GM18505 (cell line): ENCODE measurements around the gene ZNF605.
"Not testable (repeated sequence)": the region's sequence is repeated elsewhere in the genome, so short reads cannot be mapped to it uniquely, and the experiment has no call there.

Source experiments
- ATAC-seq: cut with Tn5 transposase; IDR thresholded peaks from one replicate; pipeline ENCODE4 v1.9.1; 2021; ENCODE audit not compliant: unreplicated experiment
- POLR2A ChIP-seq: IDR thresholded peaks from 4 replicates; pipeline ENCODE4 v1.6.1; 2011; ENCODE audit warnings: borderline replicate concordance; ENCODE audit not compliant: insufficient read depth, insufficient read length; ENCODE audit errors: extremely low read depth

The ZNF605 gene

GRCh38 chr12:132956011-132956788, at the start of gene ZNF605:
Gene ZNF605, minus strand, starts transcription at chr12:132956306. Its CDS starts 10,671 bp downstream, at chr12:132945635.
- ATAC-seq = peak; percentile 94
- TF ChIP-seq POLR2A = peak; percentile 61

- no peak for ATAC-seq
- TF ChIP-seq POLR2A = no peak
Observed at GRCh38 chr12:132998741-132999140, 42.6 kb upstream of the ZNF605 start.

DNA sequence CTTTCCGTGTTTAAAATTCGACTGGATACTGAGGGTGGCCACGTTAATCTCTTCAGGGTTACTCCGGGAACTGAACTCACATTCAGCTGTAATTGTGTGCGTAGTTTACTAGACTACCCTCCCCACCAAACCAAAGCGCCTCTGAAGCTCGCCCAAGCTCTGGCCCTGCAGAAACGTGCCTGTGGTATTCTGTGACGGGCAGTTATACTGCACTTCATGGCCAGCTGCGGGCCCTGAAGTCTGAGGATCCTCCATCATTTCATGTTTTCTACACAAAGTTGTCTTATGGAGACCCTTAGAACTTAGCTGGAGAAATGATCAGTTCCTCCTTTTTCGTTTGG, 30.7 kb upstream of the ZNF605 start:
- no peak for ATAC-seq
- no peak for TF ChIP-seq POLR2A

- ATAC-seq = peak; percentile 98
Observed at GRCh38 chr12:132986001-132986884, 30.1 kb upstream of the ZNF605 start, which contains the start of gene ZNF26. Gene ZNF26, plus strand, starts transcription at chr12:132986367. Its CDS starts 474 bp downstream, at chr12:132986841.

DNA sequence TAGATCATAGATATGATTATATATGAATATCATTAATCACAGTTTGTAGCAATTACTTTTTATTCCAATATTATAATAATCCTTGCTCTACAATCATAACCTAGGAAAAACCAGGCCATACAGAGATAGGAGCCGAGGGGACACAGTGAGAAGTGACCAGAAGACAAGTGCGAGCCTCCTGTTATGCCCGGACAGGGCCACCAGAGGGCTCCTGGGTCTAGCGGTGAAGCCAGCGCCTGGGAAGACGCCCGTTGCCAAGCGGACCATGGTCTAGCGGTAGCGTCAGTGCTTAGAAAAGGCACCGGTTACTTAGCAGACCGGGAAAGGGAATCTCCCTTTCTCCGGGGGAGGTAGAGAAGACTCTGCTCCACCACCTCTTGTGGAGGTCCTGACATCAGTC, 20.8 kb upstream of the ZNF605 start:
- not testable (repeated sequence) for ATAC-seq

More at GRCh38 chr12:132986001-132986884, 30.1 kb upstream of the ZNF605 start, which contains the start of gene ZNF26:
- peak; percentile 88 for TF ChIP-seq POLR2A

DNA sequence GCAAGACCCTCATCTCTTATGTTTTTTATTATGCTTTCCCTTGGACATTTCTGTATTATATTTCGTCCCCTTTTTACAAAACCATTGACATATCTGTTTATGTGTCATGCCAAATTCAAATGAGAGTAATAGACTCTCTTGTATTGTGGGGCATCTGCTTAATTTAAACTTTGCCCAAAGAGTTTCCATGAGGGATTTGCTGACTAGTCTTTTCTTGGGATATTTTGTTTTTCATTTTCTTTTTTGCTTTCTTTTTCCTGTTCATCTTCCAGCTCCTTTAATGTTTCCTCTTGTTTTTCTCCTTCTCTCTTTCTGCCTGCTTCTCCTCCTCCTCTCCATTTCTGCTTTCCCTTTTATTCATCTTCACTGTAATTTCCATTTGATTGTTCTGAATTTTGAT, 16.3 kb upstream of the ZNF605 start:
- no peak for TF ChIP-seq POLR2A
- ATAC-seq = no peak

DNA sequence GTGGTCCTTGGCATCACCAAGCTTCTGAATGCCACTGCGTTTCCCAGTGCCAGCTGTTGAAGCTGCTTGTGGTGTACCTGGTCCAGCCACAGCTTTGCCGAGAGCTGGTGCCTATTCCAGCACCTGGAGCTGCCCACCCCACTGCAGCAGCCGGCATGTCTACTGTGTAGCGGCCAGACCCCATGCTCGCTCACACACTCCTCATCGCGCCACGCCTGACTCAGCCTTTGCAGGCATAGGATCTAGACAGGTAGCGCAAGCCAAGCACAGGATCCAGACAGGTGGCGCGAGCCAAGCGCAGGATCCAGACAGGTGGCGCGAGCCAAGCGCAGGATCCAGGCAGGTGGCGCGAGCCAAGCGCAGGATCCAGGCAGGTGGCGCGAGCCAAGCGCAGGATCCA, 11.6 kb upstream of the ZNF605 start:
- no peak for ATAC-seq
- TF ChIP-seq POLR2A = no peak

GRCh38 chr12:132966676-132967415, 10.7 kb upstream of the ZNF605 start:
- no peak for ATAC-seq
- TF ChIP-seq POLR2A = no peak

GRCh38 chr12:132965796-132966195, 9.7 kb upstream of the ZNF605 start:
- ATAC-seq = no peak
- no peak for TF ChIP-seq POLR2A

DNA sequence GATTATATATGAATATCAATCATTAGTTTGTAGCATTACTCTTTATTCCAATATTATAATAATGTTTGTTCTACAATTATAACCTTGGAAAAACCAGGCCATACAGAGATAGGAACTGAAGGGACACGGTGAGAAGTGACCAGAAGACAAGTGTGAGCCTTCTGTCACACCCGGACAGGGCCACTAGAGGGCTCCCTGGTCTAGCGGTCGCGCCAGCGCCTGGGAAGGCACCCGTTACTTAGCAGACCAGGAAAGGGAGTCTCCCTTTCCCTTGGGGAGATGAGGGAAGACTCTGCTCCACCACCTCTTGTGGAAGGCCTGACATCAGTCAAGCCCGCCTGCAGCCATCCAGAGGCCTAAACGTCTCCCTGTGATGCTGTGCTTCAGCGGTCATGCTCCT, 7.8 kb upstream of the ZNF605 start:
- ATAC-seq = not testable (repeated sequence)

DNA sequence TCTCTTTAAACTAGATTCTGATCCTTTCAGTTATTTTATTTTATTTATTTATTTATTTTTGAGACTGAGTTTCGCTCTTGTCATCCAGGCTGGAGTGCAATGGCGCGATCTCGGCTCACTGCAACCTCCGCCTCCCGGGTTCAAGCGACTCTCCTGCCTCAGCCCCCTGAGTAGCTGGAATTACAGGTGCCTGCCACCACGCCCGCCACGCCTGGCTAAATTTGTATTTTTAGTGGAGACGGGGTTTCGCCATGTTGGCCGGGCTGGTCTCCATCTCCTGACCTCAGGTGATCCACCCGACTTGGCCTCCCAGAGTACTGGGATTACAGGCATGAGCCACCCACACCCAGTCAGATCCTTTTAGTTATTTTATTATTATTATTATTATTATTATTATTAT, 5.7 kb upstream of the ZNF605 start:
- not testable (repeated sequence) for ATAC-seq

DNA sequence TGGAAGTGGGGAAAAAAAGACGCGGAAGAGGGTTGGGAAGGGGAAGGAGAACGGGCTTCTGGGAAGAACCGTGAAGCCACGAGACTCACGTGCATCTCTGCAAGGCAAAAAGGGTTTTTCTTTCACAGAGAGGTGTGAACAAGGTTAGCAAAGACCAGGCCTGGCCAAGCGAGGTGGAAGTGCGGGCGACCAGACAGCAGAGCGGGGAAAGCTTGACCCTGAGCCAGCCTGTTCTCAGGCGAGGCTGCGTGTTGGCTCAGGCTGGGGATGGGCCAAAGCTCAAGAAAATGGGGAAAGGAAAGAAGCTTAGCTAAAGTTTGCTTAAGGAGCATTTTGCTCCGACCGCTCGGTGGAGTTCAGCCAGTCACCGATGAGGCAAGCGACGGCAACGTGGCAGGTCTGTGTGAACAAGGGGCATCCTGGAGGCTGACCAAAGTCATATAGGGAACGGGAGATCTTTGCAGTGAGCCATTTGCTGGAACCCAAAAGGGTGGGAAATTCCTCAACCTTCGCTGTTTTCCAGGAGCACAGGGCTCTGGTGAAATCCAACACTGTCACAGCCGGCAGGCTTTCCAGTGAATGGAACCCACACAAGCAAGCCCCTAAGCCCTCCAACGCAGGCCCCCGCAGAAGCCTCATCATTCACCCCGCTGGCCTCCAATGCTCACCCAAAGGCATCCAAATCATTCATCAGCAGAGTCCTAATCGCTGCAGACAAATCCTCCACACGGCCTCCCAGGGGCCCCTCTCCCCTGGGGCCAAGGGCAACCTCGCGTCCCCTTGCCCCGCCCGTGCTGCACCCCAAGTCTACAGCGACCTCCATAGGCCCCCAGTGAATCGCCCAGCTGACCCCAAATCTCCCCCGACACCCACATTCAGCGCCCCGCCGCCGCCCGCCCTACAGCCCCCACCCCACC, 754 bp downstream of the ZNF605 start:
- TF ChIP-seq POLR2A = no peak

More for the DNA sequence above, 754 bp downstream of the ZNF605 start:
- ATAC-seq = peak; percentile 39
